NCI-H2196 treated with DMSO at 0.1 percent for 48 hours (cell line): ENCODE measurements around the gene SLC9A1.
A peak's percentile ranks its signal among the peaks of the same experiment; 100 is the strongest.
"Not testable (repeated sequence)": the region's sequence is repeated elsewhere in the genome, so short reads cannot be mapped to it uniquely, and the experiment has no call there.

Experiments used
- DNase-seq: peaks from one replicate; lab custom pipeline; 2025; ENCODE audit not compliant: unreplicated experiment; lab: John Stamatoyannopoulos, UW

SLC9A1 gene

DNA sequence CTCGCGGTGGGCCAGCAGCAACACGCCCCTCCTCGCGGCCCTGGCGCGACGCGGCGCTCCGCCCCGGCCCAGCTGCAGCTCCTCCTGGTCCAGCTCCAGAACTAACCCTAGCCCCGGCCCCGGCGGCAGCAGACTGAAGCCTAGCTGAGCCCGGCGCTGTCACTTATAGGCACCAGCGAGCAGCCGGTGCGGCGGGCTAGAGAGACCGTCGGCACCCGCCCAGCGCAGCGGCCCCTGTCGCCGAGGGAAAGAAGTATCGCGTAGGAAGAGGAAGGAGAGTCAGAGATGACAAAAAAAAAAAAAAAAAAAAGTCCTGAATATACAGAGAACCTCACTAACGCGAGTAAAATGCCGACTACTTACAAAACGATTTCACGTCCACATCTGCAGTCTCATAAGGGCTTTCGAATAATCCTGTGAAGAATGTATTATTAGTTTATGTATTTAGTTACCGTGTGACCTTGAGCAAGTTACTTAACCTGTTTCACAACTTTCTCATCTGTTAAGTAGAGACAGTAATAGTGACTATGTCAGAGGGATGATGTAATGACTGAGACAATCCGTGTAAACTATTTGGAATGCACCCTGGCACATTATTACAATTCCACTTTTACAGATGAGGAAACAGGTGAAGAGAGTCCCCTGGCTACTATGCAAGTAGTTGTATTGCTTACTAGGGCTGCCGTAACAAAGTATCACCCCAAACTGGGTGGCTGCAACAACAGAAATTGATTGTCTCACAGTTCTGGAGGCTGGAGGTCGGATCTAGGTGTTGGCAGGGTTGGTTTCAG, at the start of gene SLC9A1:
Gene SLC9A1 (minus strand): TSS at position 135 of the 791 bp plus-strand sequence. CDS start 791 bp downstream, outside the sequence.
- peak; percentile 73 for DNase-seq

DNA sequence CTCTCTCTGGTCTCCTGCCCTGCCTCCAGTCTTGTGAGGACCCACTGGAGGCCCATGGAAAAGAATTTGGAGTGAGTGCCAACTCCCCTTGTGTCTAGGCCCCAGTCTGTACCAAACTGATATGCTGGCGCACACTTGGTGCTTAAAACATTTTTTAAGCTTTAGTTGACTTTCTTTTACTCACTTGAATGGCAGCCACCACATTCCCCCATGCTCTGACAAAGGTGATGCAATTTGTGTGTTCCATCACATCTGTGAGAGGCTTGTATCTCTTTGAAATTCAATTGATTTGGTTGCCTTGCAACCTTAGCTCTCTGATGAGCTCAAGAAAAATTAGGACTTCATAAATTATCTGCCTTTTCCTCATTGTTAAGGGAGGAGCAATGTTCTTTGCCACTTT, 49.0 kb upstream of the SLC9A1 start:
- no peak for DNase-seq

DNA sequence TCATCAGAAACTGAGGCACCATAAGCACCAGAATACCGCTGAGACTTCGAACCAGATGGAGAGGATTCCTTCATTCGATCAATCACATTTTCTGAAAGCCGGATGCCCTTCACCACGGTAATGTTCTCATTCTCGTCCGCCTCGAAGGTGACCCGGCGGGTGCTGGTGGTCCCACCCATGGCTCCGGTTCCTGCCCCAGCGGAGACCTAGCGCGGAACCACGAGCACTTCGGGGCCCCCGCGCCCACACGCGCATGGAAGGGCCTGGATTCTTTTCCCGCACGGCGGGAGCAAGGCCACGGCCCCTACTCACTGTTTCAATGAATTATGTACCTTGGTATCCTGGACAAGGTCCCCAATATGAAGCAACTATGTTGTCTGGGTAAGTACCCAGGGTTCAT, 46.4 kb upstream of the SLC9A1 start:
- DNase-seq = no peak

DNA sequence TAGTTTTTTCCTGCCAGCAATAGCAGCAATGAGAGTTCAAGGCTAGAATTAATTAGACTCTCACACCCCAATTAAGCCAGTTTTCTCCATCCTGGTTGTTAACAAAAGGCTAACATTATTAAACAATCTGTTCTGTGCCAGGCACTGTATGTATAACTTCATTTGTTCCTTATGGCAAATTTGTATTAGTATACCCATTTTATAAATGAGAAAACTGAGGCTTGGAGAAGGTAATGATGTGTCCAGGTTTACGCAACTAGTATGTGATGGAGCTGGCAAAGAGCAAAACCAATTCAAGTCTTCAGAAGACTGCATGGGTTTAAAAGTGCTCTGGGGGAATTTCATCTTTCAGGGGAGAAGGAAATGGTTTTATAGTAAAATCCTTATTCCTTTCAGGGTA, 38.3 kb upstream of the SLC9A1 start:
- DNase-seq = no peak

DNA sequence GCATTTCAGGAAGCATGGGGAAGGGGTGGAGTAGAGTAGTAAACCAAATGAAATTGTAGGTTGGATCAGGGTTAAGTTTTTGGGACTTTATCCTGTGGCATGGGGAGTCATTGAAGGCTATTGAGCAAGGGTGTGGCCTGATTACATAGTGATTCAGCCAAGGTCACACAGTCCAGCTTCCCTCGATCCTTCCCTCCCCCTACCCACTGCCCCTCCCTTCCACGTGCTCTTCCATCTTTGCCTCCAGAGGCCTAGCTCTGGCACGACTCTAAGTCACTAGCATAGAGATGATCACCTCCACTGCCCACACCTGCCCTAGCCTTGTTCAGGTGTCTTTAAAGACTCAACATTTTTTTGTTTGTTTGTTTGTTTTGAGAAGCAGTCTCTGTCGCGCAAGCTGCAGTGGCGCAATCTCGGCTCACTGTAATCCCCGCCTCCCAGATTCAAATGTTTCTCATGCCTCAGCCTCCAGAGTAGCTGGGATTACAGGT, 37.2 kb upstream of the SLC9A1 start:
- DNase-seq = no peak

DNA sequence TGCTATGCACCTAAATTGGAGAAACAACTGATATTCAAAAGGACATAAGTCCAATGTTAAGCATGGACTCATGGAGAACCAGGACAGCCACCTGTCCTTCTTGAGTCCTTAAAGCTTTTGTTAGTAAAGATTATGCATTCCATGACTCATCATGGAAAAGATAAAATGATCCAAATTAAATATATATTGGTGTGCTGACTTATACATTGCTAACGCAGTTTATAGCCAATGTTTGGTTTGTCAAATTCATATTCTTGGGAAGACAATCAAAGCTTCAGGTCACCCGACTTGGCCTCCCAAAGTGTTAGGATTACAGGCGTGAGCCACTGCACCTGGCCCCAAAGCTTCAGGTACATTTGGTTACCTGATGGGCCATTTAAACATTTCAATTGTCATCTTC, 29.7 kb upstream of the SLC9A1 start:
- DNase-seq = not testable (repeated sequence)

DNA sequence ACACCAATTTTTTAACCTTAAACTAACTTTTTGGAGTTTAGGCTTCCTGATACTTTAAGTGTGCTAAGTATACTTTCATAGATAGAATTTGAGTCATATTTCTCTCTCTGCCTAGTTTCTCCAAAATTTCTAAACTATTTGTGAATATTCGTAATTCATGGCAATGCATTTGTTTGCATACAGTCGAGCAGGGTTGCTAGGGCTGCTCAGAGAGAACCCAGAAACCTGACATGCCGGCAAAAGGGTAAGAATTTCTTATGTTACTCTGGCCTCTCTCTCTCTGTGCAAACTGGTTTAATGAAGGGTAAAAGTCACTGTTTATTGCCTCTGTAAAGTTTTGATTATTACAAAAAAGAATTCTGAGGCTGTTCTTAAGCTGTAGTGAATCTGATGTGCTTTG, 25.1 kb upstream of the SLC9A1 start:
- no peak for DNase-seq

DNA sequence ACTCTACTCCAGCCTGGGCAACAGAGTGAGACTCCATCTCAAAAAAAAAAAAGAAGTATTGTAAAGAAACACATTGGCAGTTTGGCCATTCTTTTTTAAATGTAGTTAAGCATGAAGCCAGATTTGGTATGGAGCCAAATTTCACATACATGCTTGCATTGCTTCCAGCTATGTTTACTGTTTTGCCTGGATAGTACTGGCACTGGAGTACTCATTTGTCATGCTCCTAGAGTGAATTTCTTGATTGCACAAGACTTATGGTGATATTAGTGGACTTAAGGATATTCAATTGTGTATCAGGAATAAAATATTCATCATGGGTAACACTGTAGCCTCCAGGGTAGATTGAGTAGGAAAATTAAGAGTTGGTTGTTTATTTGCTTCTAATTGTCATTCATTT, 24.5 kb upstream of the SLC9A1 start:
- DNase-seq = no peak

DNA sequence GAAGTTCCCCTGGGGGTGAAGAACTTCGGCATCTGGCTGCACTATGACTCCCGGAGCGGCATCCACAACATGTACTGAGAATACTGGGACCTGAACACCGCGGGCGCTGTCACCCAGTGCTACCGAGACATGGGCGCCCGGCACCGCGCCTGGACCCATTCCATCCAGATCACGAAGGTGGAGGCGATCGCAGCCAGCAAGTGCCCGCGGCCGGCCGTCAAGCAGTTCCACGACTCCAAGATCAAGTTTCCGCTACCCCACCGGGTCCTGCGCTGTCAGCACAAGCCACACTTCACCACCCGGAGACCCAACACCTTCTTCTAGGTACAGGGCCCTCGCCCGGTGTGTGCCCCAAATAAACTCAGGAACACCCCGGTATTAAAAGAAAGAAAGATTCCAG, 22.0 kb upstream of the SLC9A1 start:
- DNase-seq = no peak

DNA sequence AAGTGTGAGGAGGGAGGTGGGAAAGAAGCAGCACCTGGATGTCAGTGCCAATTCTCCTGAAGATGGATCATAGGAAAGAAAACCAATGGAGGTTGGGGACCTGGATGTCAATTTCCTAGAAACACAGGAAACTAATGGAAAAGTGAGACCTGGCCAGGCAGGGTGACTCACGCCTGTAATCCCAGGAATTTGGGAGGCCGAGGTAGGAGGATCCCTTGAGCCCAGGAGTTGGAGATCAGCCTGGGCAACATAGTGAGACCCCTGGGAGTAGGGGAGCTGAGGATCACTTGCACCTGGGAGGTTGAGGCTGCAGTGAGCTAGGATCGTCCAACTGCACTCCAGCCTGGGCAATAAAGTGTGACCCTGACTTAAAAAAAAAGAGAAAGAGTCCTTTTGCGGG, 21.4 kb upstream of the SLC9A1 start:
- no peak for DNase-seq

DNA sequence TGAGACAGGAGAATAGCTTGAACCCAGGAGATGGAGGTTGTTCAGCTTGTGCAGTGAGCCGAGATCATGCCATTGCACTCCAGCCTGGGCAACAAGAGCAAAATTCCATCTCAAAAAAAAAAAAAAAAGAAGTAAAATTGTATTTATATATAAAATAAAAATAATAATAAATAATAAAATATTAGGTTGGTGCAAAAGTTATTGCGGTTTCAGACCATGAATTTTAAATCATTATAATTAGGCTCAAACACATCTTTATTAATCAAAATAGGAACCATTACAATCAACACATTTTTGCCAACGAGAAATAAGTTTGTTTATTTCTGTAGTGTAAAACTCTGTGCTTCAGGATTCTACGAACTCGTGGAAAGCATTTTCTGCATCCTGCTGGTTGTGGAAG, 18.1 kb upstream of the SLC9A1 start:
- not testable (repeated sequence) for DNase-seq

DNA sequence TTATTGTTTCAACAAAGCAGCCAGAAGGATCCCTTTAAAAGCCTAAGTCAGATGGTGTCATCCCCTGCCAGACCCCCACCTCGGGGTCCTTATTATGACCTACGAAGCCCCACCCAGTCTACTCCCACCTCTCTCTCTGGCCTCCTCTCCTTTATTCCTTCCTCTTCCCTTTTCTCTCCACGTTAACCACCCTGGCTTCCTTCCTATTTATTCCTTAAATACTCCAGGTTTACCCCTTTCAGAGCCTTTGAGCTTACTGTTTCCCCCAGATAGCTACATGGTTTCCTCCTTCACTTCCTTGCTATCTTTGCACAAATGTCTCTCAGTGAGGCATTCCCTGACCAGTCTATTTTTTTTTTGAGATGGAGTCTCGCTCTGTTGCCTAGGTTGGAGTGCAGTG, 12.0 kb upstream of the SLC9A1 start:
- no peak for DNase-seq

DNA sequence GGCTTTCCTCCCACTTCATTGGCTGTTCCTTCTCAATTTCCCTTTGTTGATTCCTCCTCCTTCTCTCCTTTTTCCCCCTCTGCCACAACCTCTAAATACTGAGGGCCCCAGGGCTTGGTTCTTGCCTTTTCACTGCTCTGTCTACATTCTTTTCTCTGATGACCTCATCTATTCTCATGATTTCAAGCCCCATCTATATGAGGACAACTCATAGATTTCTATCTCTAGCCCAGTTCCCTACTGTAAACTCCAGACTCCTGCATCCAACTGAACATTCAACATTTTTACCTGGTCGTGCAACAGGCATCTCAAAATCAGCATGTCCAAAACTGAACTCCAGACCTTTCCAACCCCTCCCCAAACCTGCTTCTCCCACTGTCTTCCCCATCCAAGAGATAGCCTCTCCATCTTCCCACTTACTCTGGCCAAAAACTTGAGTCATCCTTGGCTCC, 11.5 kb upstream of the SLC9A1 start:
- no peak for DNase-seq

DNA sequence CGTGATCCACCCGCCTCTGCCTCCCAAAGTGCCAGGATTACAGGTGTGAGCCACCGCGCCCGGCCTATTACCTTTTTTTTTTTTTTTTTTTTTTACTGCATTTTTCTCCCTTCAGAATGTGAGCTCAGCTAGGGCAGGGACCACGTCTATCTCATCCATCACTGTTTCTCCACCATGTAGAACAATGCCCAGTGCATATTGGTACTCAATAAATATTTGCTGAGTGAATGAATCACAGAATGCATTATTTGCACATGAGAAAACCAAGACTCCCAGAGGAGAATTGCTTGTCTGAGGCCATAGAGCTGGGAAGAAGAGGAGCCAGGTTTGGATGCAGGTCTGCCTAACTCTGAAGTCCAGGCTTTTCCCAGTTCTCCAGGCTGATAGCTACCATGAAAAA, 8.2 kb upstream of the SLC9A1 start:
- no peak for DNase-seq

DNA sequence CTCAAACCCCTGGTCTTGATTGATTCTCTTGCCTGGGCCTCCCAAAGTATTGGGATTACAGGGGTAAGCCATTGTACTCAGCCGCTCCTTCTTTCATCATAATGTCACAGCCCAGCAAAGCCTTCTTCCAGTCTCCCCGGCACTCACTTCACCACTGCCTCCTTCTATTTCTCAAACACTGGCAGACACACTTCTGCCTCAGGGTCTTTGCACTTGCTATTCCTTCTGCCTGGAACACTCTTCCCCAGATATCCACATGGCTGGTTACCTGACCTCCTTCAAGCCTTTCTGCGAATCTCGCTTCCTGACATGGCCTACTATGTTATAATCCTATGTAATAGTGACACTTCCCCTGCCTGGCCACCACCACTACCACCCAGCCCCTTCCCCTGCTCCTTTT, 7.2 kb upstream of the SLC9A1 start:
- no peak for DNase-seq

DNA sequence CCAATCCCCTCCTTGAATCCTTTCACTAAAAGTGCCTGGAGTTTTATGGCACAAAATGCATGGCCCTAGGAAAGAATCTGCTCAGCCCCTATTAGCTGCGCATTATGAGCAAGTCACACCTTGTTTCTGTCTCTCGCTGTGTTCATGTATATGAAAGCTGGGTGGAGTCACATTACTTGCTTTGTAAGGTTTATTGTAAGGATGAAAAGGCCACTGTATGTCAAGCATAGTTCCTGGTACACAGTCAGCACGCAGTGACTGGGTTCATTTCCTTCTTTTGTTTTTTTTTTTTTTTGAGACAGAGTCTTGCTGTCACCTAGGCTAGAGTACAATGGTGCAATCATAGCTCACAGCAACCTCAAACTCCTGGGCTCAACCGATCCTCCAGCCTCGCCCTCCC, 6.7 kb upstream of the SLC9A1 start:
- no peak for DNase-seq

DNA sequence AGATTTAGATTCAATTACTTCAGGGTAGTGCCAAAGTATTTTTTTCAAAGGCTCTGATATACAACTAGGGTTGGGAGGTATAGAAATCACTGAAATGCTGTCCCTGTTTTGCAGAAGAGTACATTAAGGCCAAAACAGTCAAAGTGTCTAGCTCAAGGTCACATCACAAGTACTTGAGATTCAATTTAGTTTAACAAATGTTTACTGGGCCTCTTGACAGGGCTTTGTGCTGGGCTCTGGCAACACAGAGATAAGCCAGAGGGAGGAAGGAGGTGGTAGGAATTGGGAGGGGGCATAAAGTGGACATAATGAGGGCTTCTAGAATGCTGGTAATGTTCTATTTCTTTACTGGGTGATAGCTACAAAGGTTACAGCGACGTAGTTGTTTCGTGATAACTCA, 2.3 kb upstream of the SLC9A1 start:
- DNase-seq = no peak

DNA sequence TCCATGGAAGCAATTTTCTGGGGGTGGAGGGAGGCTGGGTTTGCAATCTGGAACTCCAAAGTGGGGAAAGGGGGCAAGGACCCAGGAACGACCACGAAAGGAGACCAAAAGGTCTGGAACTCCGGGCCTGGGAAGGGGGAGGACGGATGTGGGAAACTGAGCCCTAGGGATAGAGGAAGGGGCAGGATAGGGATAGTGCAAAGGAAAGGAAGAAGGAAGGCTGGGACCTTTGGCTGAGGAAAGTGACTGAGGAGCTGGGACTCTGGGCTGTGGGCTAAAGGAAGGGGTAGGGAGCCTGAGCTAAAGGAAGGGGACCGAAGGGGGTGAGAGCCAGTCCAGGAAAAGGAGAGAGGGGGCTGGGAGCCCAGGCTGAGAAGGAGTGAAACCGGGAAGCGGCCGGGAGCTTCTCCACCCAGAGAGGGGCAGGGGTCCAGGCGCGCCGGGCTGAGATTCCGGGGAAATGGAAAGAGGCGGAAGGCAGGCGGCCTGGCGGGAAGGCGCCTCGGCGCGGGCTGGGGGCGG, 395 bp downstream of the SLC9A1 start:
- DNase-seq = no peak

DNA sequence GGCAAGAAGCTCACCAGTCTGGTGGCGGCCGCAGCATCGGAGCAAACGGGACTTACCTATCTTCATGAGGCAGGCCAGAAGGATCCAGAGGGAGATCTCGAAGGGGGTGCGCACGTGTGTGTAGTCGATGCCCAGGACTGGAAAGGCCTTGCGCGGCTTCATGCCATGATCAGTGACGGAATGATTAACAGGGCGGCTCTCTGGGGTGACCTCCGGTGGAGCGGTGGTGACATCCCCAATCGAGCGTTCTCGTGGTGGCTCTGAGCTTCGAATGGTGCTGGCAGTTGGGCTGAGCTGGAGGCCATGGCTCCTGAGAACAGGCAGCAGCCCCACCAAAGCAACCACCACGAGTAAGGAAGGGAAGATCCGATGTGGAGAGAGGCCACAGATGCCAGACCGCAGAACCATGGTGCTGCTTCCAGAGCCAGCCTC, 982 bp downstream of the SLC9A1 start:
- no peak for DNase-seq

DNA sequence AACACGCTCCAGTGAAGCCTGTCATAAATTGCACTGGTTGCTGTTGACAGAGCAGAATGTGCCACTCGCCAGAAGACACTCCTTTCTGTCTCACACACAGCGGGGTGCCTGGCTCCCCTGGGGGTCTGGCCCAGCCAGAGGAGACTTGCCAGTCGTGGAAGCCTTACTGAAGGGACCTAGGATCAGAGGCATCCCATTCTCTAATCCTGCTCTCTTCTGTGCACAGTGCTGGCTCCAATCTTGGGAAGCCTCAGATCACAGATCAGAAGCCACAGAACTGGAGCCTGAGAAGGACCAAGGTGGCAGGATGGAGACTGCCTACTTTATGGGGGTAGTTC, 1.4 kb downstream of the SLC9A1 start:
- no peak for DNase-seq

DNA sequence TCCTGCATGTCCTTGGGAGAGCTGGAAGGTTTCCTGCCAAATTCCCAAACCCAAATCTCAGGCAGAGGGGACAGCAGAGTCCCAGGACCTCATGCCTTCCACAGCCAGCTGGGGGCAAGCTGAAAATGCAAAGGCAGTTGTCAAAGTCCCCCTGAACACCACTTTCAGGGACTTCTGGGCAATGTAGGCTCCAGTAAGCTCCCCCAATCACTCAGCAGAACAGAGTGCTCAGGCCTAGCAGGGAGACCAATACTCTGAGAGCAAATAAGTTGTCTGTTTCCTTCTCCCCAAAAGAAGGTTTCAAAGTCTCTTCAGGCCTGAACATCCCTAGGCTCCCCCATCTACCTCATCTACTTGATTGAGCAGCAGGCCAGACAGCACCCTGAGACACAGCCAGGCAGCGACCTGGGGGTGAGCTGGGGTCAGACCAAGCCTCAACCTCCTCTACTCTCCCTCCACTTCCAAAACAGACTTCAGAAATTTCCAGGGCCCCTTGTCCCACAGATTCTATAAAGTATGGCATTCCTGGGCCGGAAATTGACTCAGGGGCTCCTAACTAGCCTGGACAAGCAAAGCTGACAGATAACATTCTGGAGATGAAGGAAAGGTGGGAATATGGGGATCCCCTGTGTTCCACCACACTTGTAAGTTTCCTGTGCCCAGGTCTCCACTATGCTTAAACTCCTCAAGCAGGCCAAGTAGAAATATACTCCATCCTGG, 1.9 kb downstream of the SLC9A1 start:
- no peak for DNase-seq
